Measurements from ENCODE around the gene GZMA. TPM values are rescaled to one million over a fixed set of nuclear protein-coding genes. Genes with fewer than 3 reads are reported as not detected.

GZMA gene
- total RNA-seq, 2 donors from 2014 or later, result not detected

DNA sequence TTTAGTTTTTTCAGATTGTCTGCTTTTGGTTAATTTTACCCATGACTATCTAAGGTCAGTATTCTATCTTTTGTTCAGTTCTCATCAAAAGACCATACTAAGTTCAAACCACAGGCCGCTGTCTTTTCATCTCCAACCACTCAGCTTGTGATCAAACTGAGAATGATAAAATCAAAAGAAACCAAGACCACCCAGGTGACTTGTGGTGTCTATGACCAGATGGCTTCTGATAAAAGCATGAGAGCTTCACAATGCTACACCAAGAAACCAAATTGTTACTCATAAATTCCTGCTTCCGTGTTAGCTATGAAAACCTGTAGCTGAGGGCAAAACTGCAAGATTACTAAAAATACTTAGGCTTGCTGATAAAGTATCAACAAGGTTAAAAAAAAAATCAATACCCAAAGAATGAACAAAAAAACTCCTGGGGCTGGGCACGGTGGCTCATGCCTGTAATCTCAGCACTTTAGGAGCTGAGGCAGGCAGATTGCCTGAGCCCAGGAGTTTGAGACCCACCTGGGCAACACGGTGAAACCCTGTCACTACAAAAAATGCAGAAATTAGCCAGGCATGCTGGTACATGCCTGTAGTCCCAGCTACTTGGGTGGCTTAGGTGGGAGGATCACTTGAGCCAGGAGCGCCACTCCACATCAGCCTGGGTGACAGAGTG is 31.7 kb downstream of the GZMA start:
- ATAC-seq (no peak), DNase-seq (no peak)
- Histone ChIP-seq H3K4me3 (no peak overlapping the region), H3K9me3 (no peaks in the 10 kb centered on the region), H3K27me3 (no peaks in the 10 kb centered on the region), H3K4me1 (peaks cover 9% of the 10 kb centered on the region), H3K27ac (no peak overlapping the region), H3K36me3 (replicated peaks in 1 of 2; ENCODE audit: insufficient read depth in 1 of 2, low read depth in 2 of 2) (no peaks in the 10 kb centered on the region)
- TF ChIP-seq CTCF (IDR thresholded peaks at IDR 0.05) (no peak), POLR2A (IDR thresholded peaks at IDR 0.05) (no peak)
- 42 to 48% methylated on average over 5 of the region's 5 CpGs for WGBS, 2 donors
- intact Hi-C loops (cut with DNase I), result no loop called here

GRCh38 chr5:55136521-55136920 is 34.1 kb downstream of the GZMA start:
- DNase-seq (no peak), ATAC-seq (no peak)
- intact Hi-C loops (cut with DNase I), result no loop called here
- Histone ChIP-seq H3K27me3 (no peaks in the 10 kb centered on the region), H3K9me3 (no peaks in the 10 kb centered on the region), H3K4me3 (no peak overlapping the region), H3K36me3 (replicated peaks in 1 of 2; ENCODE audit: insufficient read depth in 1 of 2, low read depth in 2 of 2) (no peaks in the 10 kb centered on the region), H3K27ac (no peak overlapping the region), H3K4me1 (peaks cover 9% of the 10 kb centered on the region)
- TF ChIP-seq POLR2A (IDR thresholded peaks at IDR 0.05), result no peak
- no peak for TF ChIP-seq CTCF (IDR thresholded peaks at IDR 0.05)
- WGBS, 2 donors, result 74% methylated on average over 3 of the region's 3 CpGs

DNA sequence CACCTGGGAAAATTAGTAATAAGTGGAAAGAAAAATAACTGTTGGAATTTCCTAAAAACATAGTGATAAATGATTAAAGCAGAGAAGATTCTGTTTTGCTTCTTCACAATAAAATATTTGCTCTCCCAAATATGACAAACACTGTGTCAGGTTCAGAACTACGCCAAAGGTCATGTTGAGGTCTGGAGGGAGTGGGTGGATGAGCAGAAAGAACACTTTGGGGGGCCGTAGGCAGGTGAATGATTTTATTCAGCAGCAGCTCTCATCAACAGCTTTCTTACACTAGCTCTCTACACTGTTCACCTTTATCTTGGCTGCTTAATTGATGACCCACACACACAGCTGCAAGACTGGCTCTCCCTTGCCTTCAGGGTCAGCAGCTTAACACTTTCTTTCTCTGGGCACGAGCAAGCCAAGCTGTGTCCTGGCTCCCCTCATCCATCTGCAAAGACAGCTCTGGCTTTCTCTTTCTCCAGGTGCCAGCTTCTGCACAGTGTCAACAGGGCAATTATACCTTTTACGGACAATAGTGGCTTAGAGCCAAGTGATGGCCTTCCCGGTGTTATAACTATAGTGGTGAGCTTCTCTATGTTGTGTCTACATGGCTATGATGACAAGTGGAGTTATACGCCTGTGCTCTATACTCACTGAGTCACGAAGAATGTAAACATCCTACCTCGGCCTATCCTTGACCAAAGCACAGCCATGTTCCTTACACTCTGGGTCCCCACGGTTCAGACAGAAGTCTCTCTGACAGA is 38.6 kb downstream of the GZMA start:
- Histone ChIP-seq H3K27ac (no peak overlapping the region), H3K4me3 (no peak overlapping the region), H3K36me3 (replicated peaks in 1 of 2; ENCODE audit: insufficient read depth in 1 of 2, low read depth in 2 of 2) (no peaks in the 10 kb centered on the region), H3K4me1 (no peaks in the 10 kb centered on the region), H3K9me3 (no peaks in the 10 kb centered on the region), H3K27me3 (no peaks in the 10 kb centered on the region)
- WGBS, 2 donors, result 64 to 65% methylated on average over 9 of the region's 9 CpGs
- intact Hi-C loops (cut with DNase I), result loop anchor here (10.0 kb wide), 2 partner anchors 196 to 236 kb away; no protein-coding TSS in a partner anchor
- DNase-seq, result no peak
- no peak for ATAC-seq
- TF ChIP-seq POLR2A (IDR thresholded peaks at IDR 0.05), result no peak
- TF ChIP-seq CTCF (IDR thresholded peaks at IDR 0.05), result no peak

DNA sequence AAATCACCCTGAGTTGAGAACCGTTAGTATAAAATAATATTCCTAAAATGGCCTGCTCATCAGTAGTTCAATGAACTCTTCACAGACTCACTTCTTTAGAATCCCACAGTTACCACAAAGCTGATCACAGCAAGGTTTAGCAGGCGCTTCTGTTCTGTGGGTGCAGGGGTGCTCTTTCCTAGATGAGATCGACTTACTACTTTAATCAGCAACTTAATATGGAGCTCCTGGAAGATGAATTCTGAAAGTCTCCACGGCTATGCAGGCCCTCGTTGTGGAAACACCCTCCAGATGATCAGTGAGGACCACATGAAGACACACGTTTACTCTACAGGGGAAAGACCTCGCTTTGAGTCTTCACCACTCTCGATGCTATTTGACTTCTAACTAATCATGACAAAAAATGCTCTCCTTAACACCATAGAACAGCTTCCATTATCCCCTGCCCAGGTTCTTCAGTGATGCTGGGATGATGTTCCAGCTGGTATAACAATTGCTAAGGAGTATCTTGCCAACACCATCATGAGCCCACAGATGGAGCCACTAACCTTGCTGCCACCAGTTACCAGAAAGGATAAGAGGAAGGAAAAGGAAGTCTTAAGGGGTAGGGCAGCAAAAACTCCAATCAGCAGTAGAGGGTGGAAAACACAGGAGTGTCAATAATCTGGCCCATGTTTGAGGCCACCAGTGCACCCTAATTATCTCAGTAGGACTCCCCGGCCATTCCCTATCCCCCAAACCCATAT is 39.7 kb downstream of the GZMA start:
- Histone ChIP-seq H3K4me3 (no peak overlapping the region), H3K27me3 (no peaks in the 10 kb centered on the region), H3K9me3 (no peaks in the 10 kb centered on the region), H3K4me1 (no peaks in the 10 kb centered on the region), H3K36me3 (replicated peaks in 1 of 2; ENCODE audit: insufficient read depth in 1 of 2, low read depth in 2 of 2) (no peaks in the 10 kb centered on the region), H3K27ac (no peak overlapping the region)
- no peak for DNase-seq
- ATAC-seq, result no peak
- 73 to 78% methylated on average over 9 of the region's 9 CpGs for WGBS, 2 donors
- no peak for TF ChIP-seq POLR2A (IDR thresholded peaks at IDR 0.05)
- no peak for TF ChIP-seq CTCF (IDR thresholded peaks at IDR 0.05)
- intact Hi-C loops (cut with DNase I), result loop anchor here (10.0 kb wide), 2 partner anchors 197 to 237 kb away; no protein-coding TSS in a partner anchor
